Kidney capillary endothelial cell (primary cell): ENCODE measurements around the gene SULT4A1.

ENCODE experiments used
- DNase-seq: peaks from one replicate; pipeline ENCODE4 v3.0.0-alpha.2; 2018; ENCODE audit warnings: low spot score

The SULT4A1 gene

GRCh38 chr22:43802897-43803495 is 59.3 kb downstream of the SULT4A1 start:
- no peak for DNase-seq

- DNase-seq = no peak
Observed at GRCh38 chr22:43800970-43801369, 61.3 kb downstream of the SULT4A1 start.

DNA sequence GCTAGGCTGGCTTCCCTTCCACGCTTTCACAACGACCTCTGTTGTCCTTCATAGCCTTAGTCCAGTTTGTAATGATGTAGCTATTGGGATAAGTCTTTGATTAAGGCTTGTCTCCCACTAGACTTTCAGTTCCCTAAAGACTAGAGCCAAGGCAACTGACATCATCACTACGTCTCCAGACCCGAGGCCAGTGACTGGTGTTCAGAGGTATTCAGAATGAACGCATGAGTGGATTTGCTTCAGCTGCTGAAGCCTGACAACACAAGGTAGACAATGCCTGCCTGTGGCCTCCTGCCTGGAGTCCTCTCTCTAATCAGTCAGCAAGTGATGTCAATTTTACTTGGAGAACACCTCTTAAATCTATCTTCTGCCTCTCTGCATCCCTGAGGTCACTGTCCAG is 63.8 kb downstream of the SULT4A1 start:
- DNase-seq = no peak

GRCh38 chr22:43796567-43796966 is 65.7 kb downstream of the SULT4A1 start:
- peak; percentile 3 for DNase-seq

GRCh38 chr22:43795320-43795719 is 67.0 kb downstream of the SULT4A1 start:
- no peak for DNase-seq

DNA sequence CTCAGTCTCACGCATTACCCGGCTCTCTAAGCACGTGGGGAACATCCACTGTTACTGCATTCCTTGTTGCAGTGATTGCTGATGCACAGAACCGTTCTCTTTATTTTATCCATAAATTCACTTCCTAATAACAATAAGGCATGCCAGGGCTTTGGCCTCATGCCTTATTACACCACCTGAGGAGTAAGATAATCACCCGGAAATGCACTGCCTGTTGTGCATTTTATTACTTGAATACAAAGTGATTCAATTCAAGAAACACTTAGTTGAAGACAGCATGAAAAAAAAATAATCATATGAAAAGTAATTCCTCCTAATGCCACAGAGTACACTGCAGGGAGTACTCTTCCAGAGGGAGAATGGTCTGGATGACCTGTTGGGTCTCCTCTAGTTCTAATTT is 69.4 kb downstream of the SULT4A1 start:
- no peak for DNase-seq

- DNase-seq = no peak
Observed at GRCh38 chr22:43789452-43789851, 72.9 kb downstream of the SULT4A1 start.

- DNase-seq = no peak
Observed at GRCh38 chr22:43783777-43784176, 78.5 kb downstream of the SULT4A1 start.

DNA sequence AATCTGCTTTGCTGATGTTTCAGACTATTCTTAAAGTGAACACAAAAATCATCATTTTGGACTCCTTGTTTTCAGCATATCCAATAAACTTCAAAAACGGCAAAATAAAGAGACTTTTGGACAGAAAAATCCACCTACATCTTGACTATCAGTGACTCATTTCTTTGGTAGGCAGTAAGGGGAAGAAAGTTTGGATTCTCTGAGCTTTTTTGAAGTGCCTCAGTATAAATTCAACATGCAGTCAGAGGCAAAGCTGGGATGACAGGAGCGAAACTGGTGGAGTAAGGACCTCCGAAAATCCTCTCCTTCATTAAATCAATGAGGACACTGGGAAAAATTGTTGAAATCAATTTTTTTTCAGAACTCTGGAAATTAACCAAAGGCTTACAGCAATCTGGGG is 79.9 kb downstream of the SULT4A1 start:
- DNase-seq = no peak

GRCh38 chr22:43777286-43777685 is 85.0 kb downstream of the SULT4A1 start:
- peak; percentile 1 for DNase-seq

DNA sequence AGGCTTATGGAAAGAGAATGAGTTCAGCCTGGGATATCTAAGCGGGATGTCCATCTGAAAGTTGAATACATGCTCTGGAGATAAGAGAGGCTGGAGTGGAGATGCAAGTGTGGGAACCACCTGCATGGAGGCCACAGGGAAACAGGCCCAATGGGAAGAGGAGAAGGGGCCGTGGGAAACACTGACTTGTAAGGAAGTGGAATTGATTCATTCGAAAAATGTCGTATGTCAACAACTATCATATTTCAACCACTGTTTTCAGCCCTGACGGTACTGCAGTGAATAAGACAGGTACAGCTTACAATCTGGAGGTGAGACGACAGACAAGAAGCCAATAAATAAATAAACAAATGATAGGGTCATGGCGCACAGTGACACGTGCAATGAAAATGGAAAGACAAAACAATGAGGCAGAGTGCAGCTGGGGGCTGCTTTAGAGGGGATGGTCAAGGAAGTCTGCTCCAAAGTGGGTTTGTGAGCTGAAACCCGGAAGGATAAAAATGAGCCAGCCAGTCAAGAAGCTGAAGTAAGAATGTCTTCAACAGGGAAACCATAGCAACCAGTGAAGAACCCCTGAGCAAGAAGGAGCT is 86.1 kb downstream of the SULT4A1 start:
- DNase-seq = no peak
